HG03571 (cell line): ENCODE measurements around the gene SHROOM3.
A peak's percentile ranks its signal among the peaks of the same experiment; 100 is the strongest.
"Not testable (repeated sequence)": the region's sequence is repeated elsewhere in the genome, so short reads cannot be mapped to it uniquely, and the experiment has no call there.

ENCODE experiments used
- ATAC-seq: cut with Tn5 transposase; IDR thresholded peaks from one replicate; pipeline ENCODE4 v1.9.1; 2021; ENCODE audit not compliant: unreplicated experiment

The SHROOM3 gene

GRCh38 chr4:76589402-76589801, 154.4 kb downstream of the SHROOM3 start:
- ATAC-seq: no peak

- ATAC-seq: no peak
These were observed 155.1 kb downstream of the SHROOM3 start for GRCh38 chr4:76589872-76590797.

GRCh38 chr4:76590798-76591281, 155.8 kb downstream of the SHROOM3 start:
- ATAC-seq: no peak

- ATAC-seq: no peak
These were observed 157.0 kb downstream of the SHROOM3 start for GRCh38 chr4:76591992-76592391.

- no peak for ATAC-seq
These were observed 157.4 kb downstream of the SHROOM3 start for GRCh38 chr4:76592460-76592859.

- no peak for ATAC-seq
These were observed 159.1 kb downstream of the SHROOM3 start for GRCh38 chr4:76594173-76594572.

GRCh38 chr4:76595435-76595834, 160.4 kb downstream of the SHROOM3 start:
- ATAC-seq: no peak

- ATAC-seq: no peak
These were observed 161.7 kb downstream of the SHROOM3 start for GRCh38 chr4:76596713-76597112.

GRCh38 chr4:76597423-76597979, 162.5 kb downstream of the SHROOM3 start:
- ATAC-seq: no peak

GRCh38 chr4:76600447-76600846, 165.4 kb downstream of the SHROOM3 start:
- no peak for ATAC-seq

GRCh38 chr4:76601791-76602190, 166.8 kb downstream of the SHROOM3 start:
- no peak for ATAC-seq

- ATAC-seq: no peak
These were observed 170.1 kb downstream of the SHROOM3 start for GRCh38 chr4:76605099-76605563.

GRCh38 chr4:76606645-76607265, 171.7 kb downstream of the SHROOM3 start:
- no peak for ATAC-seq

- ATAC-seq: peak; percentile 81
These were observed 172.3 kb downstream of the SHROOM3 start for GRCh38 chr4:76607266-76607799.

GRCh38 chr4:76607846-76608245, 172.8 kb downstream of the SHROOM3 start:
- ATAC-seq: peak; percentile 26

- ATAC-seq: not testable (repeated sequence)
These were observed 173.5 kb downstream of the SHROOM3 start for GRCh38 chr4:76608549-76608948.

GRCh38 chr4:76610751-76611547, 175.9 kb downstream of the SHROOM3 start:
- ATAC-seq: no peak

- no peak for ATAC-seq
These were observed 176.7 kb downstream of the SHROOM3 start for GRCh38 chr4:76611616-76612207.

GRCh38 chr4:76614589-76614988, 179.6 kb downstream of the SHROOM3 start:
- no peak for ATAC-seq

- ATAC-seq: no peak
These were observed 181.0 kb downstream of the SHROOM3 start for GRCh38 chr4:76615999-76616398.
